ENCODE results near the gene NHEJ1.

Gene NHEJ1

GRCh38 chr2:219072741-219073250, 87.8 kb downstream of the NHEJ1 start:
- no peak overlapping the region for H3K4me3 ChIP-seq (replicated peaks in 1 of 2; ENCODE audit: low read depth in 2 of 2, low read length in 2 of 2)
- TF ChIP-seq CTCF (IDR thresholded peaks at IDR 0.05; ENCODE audit: low read depth, low read length) = no peak
- no peak for DNase-seq (ENCODE audit: low read depth in 2 of 2)

- no peak for TF ChIP-seq CTCF (IDR thresholded peaks at IDR 0.05; ENCODE audit: low read depth, low read length)
- no peak overlapping the region for H3K4me3 ChIP-seq (replicated peaks in 1 of 2; ENCODE audit: low read depth in 2 of 2, low read length in 2 of 2)
- peak in 1 of 2 donors; percentile 35 for DNase-seq (ENCODE audit: low read depth in 2 of 2)
Observed at GRCh38 chr2:219071131-219071816, 89.3 kb downstream of the NHEJ1 start.

- no peak overlapping the region for H3K4me3 ChIP-seq (replicated peaks in 1 of 2; ENCODE audit: low read depth in 2 of 2, low read length in 2 of 2)
- DNase-seq (ENCODE audit: low read depth in 2 of 2) = no peak
- TF ChIP-seq CTCF (IDR thresholded peaks at IDR 0.05; ENCODE audit: low read depth, low read length) = no peak
Observed at GRCh38 chr2:219065484-219065883, 95.1 kb downstream of the NHEJ1 start.

- no peak for DNase-seq (ENCODE audit: low read depth in 2 of 2)
- TF ChIP-seq CTCF (IDR thresholded peaks at IDR 0.05; ENCODE audit: low read depth, low read length) = no peak
- H3K4me3 ChIP-seq (replicated peaks in 1 of 2; ENCODE audit: low read depth in 2 of 2, low read length in 2 of 2) = no peak overlapping the region
Observed at GRCh38 chr2:219062081-219062480, 98.5 kb downstream of the NHEJ1 start.

GRCh38 chr2:219060821-219061791, 99.5 kb downstream of the NHEJ1 start, which contains the start of gene IHH:
TSS of gene IHH (minus strand) at chr2:219060921. CDS start at chr2:219060467, 454 bp downstream.
- H3K4me3 ChIP-seq (replicated peaks in 1 of 2; ENCODE audit: low read depth in 2 of 2, low read length in 2 of 2) = peak within 1 kb of the TSS in 1 of 2 donors; percentile 30
- no peak for TF ChIP-seq CTCF (IDR thresholded peaks at IDR 0.05; ENCODE audit: low read depth, low read length)
- no peak for DNase-seq (ENCODE audit: low read depth in 2 of 2)

- H3K4me3 ChIP-seq (replicated peaks in 1 of 2; ENCODE audit: low read depth in 2 of 2, low read length in 2 of 2) = no peak overlapping the region
- TF ChIP-seq CTCF (IDR thresholded peaks at IDR 0.05; ENCODE audit: low read depth, low read length) = no peak
- DNase-seq (ENCODE audit: low read depth in 2 of 2) = no peak
Observed at GRCh38 chr2:219059725-219060682, 100.6 kb downstream of the NHEJ1 start.
